K562 (cell line): ENCODE measurements around the gene SLC22A7. TPM values are rescaled to one million over a fixed set of nuclear protein-coding genes. Genes with fewer than 3 reads are reported as not detected.

Experiments
- ATF2 ChIP-seq: sonication (generic); formaldehyde crosslinking; IDR thresholded peaks from 2 replicates; pipeline ENCODE4 v1.8.1; 2022; ENCODE audit warnings: missing genetic modification reagents
- CHCHD3 ChIP-seq: fragments of 250-450 bp; sonication (Bioruptor Pico); IDR thresholded peaks from 2 replicates; pipeline ENCODE4 v2.1.2; 2022; ENCODE audit warnings: mild to moderate bottlenecking
- CTCF ChIP-seq, 3 experiments: IDR thresholded peaks in 2 of 3; conservative IDR thresholded peaks in 1 of 3; 2 replicates each; pipeline ENCODE4 v1.5.1; 2011 to 2012; ENCODE audit warnings: low read length in 3 of 3, mild to moderate bottlenecking in 3 of 3, control low read depth in 2 of 3, improper control_type of control experiment in 1 of 3, inconsistent platforms in 1 of 3, low read depth in 1 of 3, mixed read lengths in 1 of 3, moderate library complexity in 1 of 3; ENCODE audit not compliant: insufficient read depth in 2 of 3
- EHMT2 ChIP-seq: fragments of 450-650 bp; IDR thresholded peaks from 2 replicates; pipeline ENCODE4 v1.6.1; 2018; ENCODE audit warnings: antibody characterized with exemption
- ESRRB ChIP-seq: fragments of 250-450 bp; sonication (Bioruptor Pico); IDR thresholded peaks from 2 replicates; pipeline ENCODE4 v1.5.0; 2020; ENCODE audit warnings: mild to moderate bottlenecking, moderate library complexity, borderline replicate concordance
- EZH2 ChIP-seq: IDR thresholded peaks from 2 replicates; pipeline ENCODE4 v1.6.1; 2012; ENCODE audit warnings: low read depth, mild to moderate bottlenecking, inconsistent platforms, low read length, borderline replicate concordance
- FOXK1 ChIP-seq: sonication (generic); formaldehyde crosslinking; IDR thresholded peaks from 2 replicates; pipeline ENCODE4 v1.8.0; 2022; ENCODE audit warnings: missing genetic modification reagents, mild to moderate bottlenecking, borderline replicate concordance
- FOXP4 ChIP-seq: sonication (generic); formaldehyde crosslinking; IDR thresholded peaks from 2 replicates; pipeline ENCODE4 v1.8.0; 2022; ENCODE audit warnings: mild to moderate bottlenecking, missing genetic modification reagents, borderline replicate concordance
- HDAC8 ChIP-seq: fragments of 450-650 bp; IDR thresholded peaks from 2 replicates; pipeline ENCODE4 v1.6.1; 2016; ENCODE audit warnings: mild to moderate bottlenecking, missing genetic modification characterization, moderate library complexity, missing compliant biosample characterization
- HNRNPLL ChIP-seq: fragments of 200-400 bp; formaldehyde crosslinking; IDR thresholded peaks from 2 replicates; pipeline ENCODE4 v1.6.1; 2017; ENCODE audit warnings: low read length, low read depth, mild to moderate bottlenecking; ENCODE audit not compliant: poor library complexity, severe bottlenecking
- KDM4B ChIP-seq, 2 experiments: fragments of 450-650 bp in 1 of 2; sonication (generic) in 1 of 2; IDR thresholded peaks; 2 replicates each; pipeline ENCODE4 v1.6.1; 2016 to 2017; ENCODE audit warnings: borderline replicate concordance in 2 of 2, antibody characterized with exemption in 1 of 2, low read depth in 1 of 2, mild to moderate bottlenecking in 1 of 2
- MAX ChIP-seq: sonication (generic); formaldehyde crosslinking; IDR thresholded peaks from 2 replicates; pipeline ENCODE4 v1.9.0; 2022; ENCODE audit warnings: mild to moderate bottlenecking, missing genetic modification reagents
- MEF2A ChIP-seq: IDR thresholded peaks from 2 replicates; pipeline ENCODE4 v1.6.1; 2011; ENCODE audit warnings: low read depth, mild to moderate bottlenecking, low read length, moderate library complexity; ENCODE audit not compliant: control insufficient read depth
- MITF ChIP-seq: IDR thresholded peaks from 2 replicates; pipeline ENCODE4 v1.6.1; 2014; ENCODE audit warnings: antibody characterized with exemption
- PHTF2 ChIP-seq: fragments of 250-450 bp; sonication (Bioruptor Pico); IDR thresholded peaks from 2 replicates; pipeline ENCODE4 v1.5.0; 2021; ENCODE audit warnings: mild to moderate bottlenecking
- POLR2A ChIP-seq: fragments of 450-650 bp; conservative IDR thresholded peaks from 2 replicates; pipeline ENCODE4 v1.6.1; 2016
- RBM14 ChIP-seq: fragments of 200-400 bp; formaldehyde crosslinking; IDR thresholded peaks from 2 replicates; pipeline ENCODE4 v1.6.1; 2018; ENCODE audit warnings: low read depth, mild to moderate bottlenecking, low read length, moderate library complexity, borderline replicate concordance; ENCODE audit not compliant: insufficient read depth
- SP1 ChIP-seq: sonication (generic); formaldehyde crosslinking; IDR thresholded peaks from 2 replicates; pipeline ENCODE4 v1.8.1; 2022; ENCODE audit warnings: mild to moderate bottlenecking, missing genetic modification reagents
- ZNF212 ChIP-seq: fragments of 450-650 bp; formaldehyde crosslinking; IDR thresholded peaks from 2 replicates; pipeline ENCODE4 v1.4.0; 2020; ENCODE audit warnings: mild to moderate bottlenecking
- ZNF444 ChIP-seq: fragments of 250-450 bp; sonication (Bioruptor Pico); IDR thresholded peaks from 2 replicates; pipeline ENCODE4 v1.4.0; 2020; ENCODE audit warnings: mild to moderate bottlenecking, moderate library complexity
- ZNF766 ChIP-seq: fragments of 200-800 bp; sonication (Bioruptor generic); conservative IDR thresholded peaks from 2 replicates; pipeline ENCODE4 v1.6.1; 2016; ENCODE audit warnings: missing genetic modification characterization, missing compliant biosample characterization
- polyA plus RNA-seq, 8 experiments: library from polyadenylated mRNA; depleted of rRNA in 4 of 8; stranded (reverse) in 5 of 8; unstranded in 3 of 8; fragments of >200 nt; fragmentation: Nextera tagmentation in 2 of 8; fragmentation: Illumina TruSeq in 1 of 8; extraction: Ambion mirVana in 2 of 8; extraction: Trizol in 1 of 8; gene quantifications; 2 replicates each; pipeline versions ENCODE4 v1.2.1 to v1.2.3, GENCODE V29; 2011 to 2014; ENCODE audit warnings: inconsistent platforms in 1 of 8, missing spikeins in 1 of 8
- total RNA-seq, 7 experiments: library from RNA; depleted of rRNA in 6 of 7; stranded (reverse); fragments of >200 nt in 6 of 7; fragmentation: Illumina TruSeq in 2 of 7; extraction: Trizol in 2 of 7; gene quantifications; 2 replicates each; pipeline versions ENCODE4 v1.2.1 to v1.2.3, GENCODE V29; 2011 to 2021; ENCODE audit warnings: low replicate concordance in 1 of 7

Gene SLC22A7
- total and polyA plus RNA-seq, 9 of the 15 experiments (the other 6 are each of a cell fraction or from before 2014, with no cell fraction given): not detected

- TF ChIP-seq ZNF766 (no peak), CHCHD3 (no peak), SP1 (CRISPR knock-in tag) (no peak), ESRRB (no peak), ZNF212 (CRISPR knock-in tag) (no peak), MAX (CRISPR knock-in tag) (no peak), EHMT2 (no peak), KDM4B (IDR thresholded peaks at IDR 0.05; ENCODE audit: borderline replicate concordance in 2 of 2, low read depth in 1 of 2) (0 out of 4 replicates have a peak, but pooled peaks of 1 of the 2 experiments have one; percentile 50), POLR2A (no peak), FOXK1 (CRISPR knock-in tag) (no peak), HDAC8 (no peak), FOXP4 (CRISPR knock-in tag) (no peak), MEF2A (no peak), RBM14 (no peak), ATF2 (CRISPR knock-in tag) (no peak), CTCF (IDR thresholded peaks at IDR 0.05 in 2 of 3, conservative IDR thresholded peaks at IDR 0.05 in 1 of 3; ENCODE audit: insufficient read depth in 2 of 3, low read depth in 1 of 3, low read length in 3 of 3) (peak; percentile 94 to 98 (median 96)), MITF (no peak), PHTF2 (no peak), HNRNPLL (no peak), EZH2 (no peak), ZNF444 (no peak)
Observed at GRCh38 chr6:43263314-43264178, 34.5 kb upstream of the SLC22A7 start (continued).
